H9 (cell line): ENCODE measurements around the gene DKKL1. TPM values are rescaled to one million over a fixed set of nuclear protein-coding genes. Genes with fewer than 3 reads are reported as not detected.

Source experiments
- DNase-seq: peaks from one replicate; pipeline ENCODE4 v3.0.0-alpha.2; 2017
- H2AFZ ChIP-seq: one replicate; pipeline ENCODE4 v1.6.1; 2013; ENCODE audit warnings: mild to moderate bottlenecking, low read length, control low read depth, moderate library complexity
- H2AK5ac ChIP-seq: 2 replicates; pipeline ENCODE4 v1.6.1; 2013; ENCODE audit warnings: low read length, control low read depth, mixed read lengths; ENCODE audit not compliant: insufficient read length
- H2BK120ac ChIP-seq: one replicate; pipeline ENCODE4 v1.6.1; 2013; ENCODE audit warnings: low read depth, mild to moderate bottlenecking, low read length, control low read depth, inconsistent platforms; ENCODE audit not compliant: poor library complexity, severe bottlenecking
- H2BK12ac ChIP-seq: 2 replicates; pipeline ENCODE4 v1.6.1; 2013; ENCODE audit warnings: low read length, control low read depth, mixed read lengths, low read depth; ENCODE audit not compliant: insufficient read length
- H2BK15ac ChIP-seq: 2 replicates; pipeline ENCODE4 v1.6.1; 2013; ENCODE audit warnings: low read depth, low read length, control low read depth
- H2BK20ac ChIP-seq: one replicate; pipeline ENCODE4 v1.6.1; 2013; ENCODE audit warnings: low read depth, mild to moderate bottlenecking, low read length, control low read depth, inconsistent platforms; ENCODE audit not compliant: poor library complexity, severe bottlenecking
- H2BK5ac ChIP-seq: 2 replicates; pipeline ENCODE4 v1.6.1; 2013; ENCODE audit warnings: low read length, control low read depth, mixed read lengths; ENCODE audit not compliant: insufficient read length
- H3K14ac ChIP-seq: 2 replicates; pipeline ENCODE4 v1.6.1; 2013; ENCODE audit warnings: low read length, control low read depth; ENCODE audit not compliant: insufficient read depth
- H3K18ac ChIP-seq: 2 replicates; pipeline ENCODE4 v1.6.1; 2013; ENCODE audit warnings: low read depth, mild to moderate bottlenecking, mixed read lengths, low read length, control low read depth; ENCODE audit not compliant: insufficient read length
- H3K23ac ChIP-seq: 2 replicates; pipeline ENCODE4 v1.6.1; 2013; ENCODE audit warnings: low read length, control low read depth, mixed read lengths, low read depth; ENCODE audit not compliant: insufficient read length
- H3K23me2 ChIP-seq: 2 replicates; pipeline ENCODE4 v1.6.1; 2013; ENCODE audit warnings: low read depth, mild to moderate bottlenecking, mixed read lengths, low read length, control low read depth; ENCODE audit not compliant: insufficient read length, poor library complexity, severe bottlenecking
- H3K27ac ChIP-seq: 2 replicates; pipeline ENCODE4 v1.5.1; 2013; ENCODE audit warnings: low read length, control low read depth, mixed read lengths, low read depth; ENCODE audit not compliant: insufficient read length
- H3K27me3 ChIP-seq: 2 replicates; pipeline ENCODE4 v1.6.1; 2013; ENCODE audit warnings: low read length, control low read depth, inconsistent platforms; ENCODE audit not compliant: insufficient read depth
- H3K4ac ChIP-seq: 2 replicates; pipeline ENCODE4 v1.6.1; 2013; ENCODE audit warnings: low read depth, mild to moderate bottlenecking, control low read depth, inconsistent platforms, low read length, moderate library complexity
- H3K4me1 ChIP-seq: 2 replicates; pipeline ENCODE4 v1.6.1; 2013; ENCODE audit warnings: low read length, control low read depth, inconsistent platforms; ENCODE audit not compliant: insufficient read depth
- H3K4me2 ChIP-seq: 2 replicates; pipeline ENCODE4 v1.6.1; 2013; ENCODE audit warnings: low read length, control low read depth, mixed read lengths; ENCODE audit not compliant: insufficient read length, insufficient read depth
- H3K56ac ChIP-seq: 2 replicates; pipeline ENCODE4 v1.6.1; 2013; ENCODE audit warnings: low read depth, mild to moderate bottlenecking, mixed read lengths, low read length, control low read depth; ENCODE audit not compliant: insufficient read length
- H3K79me1 ChIP-seq: 2 replicates; pipeline ENCODE4 v1.6.1; 2013; ENCODE audit warnings: low read depth, mild to moderate bottlenecking, moderate library complexity, low read length, control low read depth, inconsistent platforms; ENCODE audit not compliant: insufficient read depth, poor library complexity, severe bottlenecking
- H3K79me2 ChIP-seq: 2 replicates; pipeline ENCODE4 v1.6.1; 2013; ENCODE audit warnings: low read length, control low read depth, inconsistent platforms; ENCODE audit not compliant: insufficient read depth
- H3K9ac ChIP-seq: 2 replicates; pipeline ENCODE4 v1.6.1; 2013; ENCODE audit warnings: low read length, control low read depth, mixed read lengths; ENCODE audit not compliant: insufficient read length; ENCODE audit errors: extremely low read depth
- H3K9me3 ChIP-seq: one replicate; pipeline ENCODE4 v1.6.1; 2013; ENCODE audit warnings: low read depth, low read length, inconsistent platforms; ENCODE audit not compliant: control insufficient read depth
- H3T11ph ChIP-seq: one replicate; pipeline ENCODE4 v1.6.1; 2013; ENCODE audit warnings: mild to moderate bottlenecking, low read length, control low read depth, inconsistent platforms
- H4K20me1 ChIP-seq: one replicate; pipeline ENCODE4 v1.6.1; 2013; ENCODE audit not compliant: control insufficient read depth, insufficient read length, insufficient read depth
- H4K5ac ChIP-seq: 2 replicates; pipeline ENCODE4 v1.6.1; 2013; ENCODE audit warnings: low read depth, mild to moderate bottlenecking, mixed read lengths, low read length, control low read depth; ENCODE audit not compliant: insufficient read length
- H4K8ac ChIP-seq: replicated peaks from 2 replicates; pipeline ENCODE4 v1.6.1; 2013; ENCODE audit warnings: low read length, control low read depth, mixed read lengths, low read depth; ENCODE audit not compliant: insufficient read length
- H4K91ac ChIP-seq: 2 replicates; pipeline ENCODE4 v1.6.1; 2013; ENCODE audit warnings: low read depth, mild to moderate bottlenecking, moderate library complexity, mixed read lengths, low read length, control low read depth; ENCODE audit not compliant: insufficient read length
- H3K27ac Mint-ChIP-seq, 3 experiments: 2 replicates in 2 of 3; 3 replicates in 1 of 3; pipeline ENCODE4 v1.8.0; 2020 to 2021; ENCODE audit warnings: mixed read lengths in 3 of 3, mild to moderate bottlenecking in 1 of 3, moderate library complexity in 1 of 3
- H3K27me3 Mint-ChIP-seq: 2 replicates; pipeline ENCODE4 v1.8.0; 2021; ENCODE audit warnings: low read depth, mild to moderate bottlenecking, moderate library complexity, mixed read lengths
- H3K36me3 Mint-ChIP-seq, 3 experiments: 2 replicates in 2 of 3; 3 replicates in 1 of 3; pipeline ENCODE4 v1.8.0; 2020 to 2021; ENCODE audit warnings: low read depth in 3 of 3, mixed read lengths in 3 of 3; ENCODE audit not compliant: insufficient read depth in 1 of 3
- H3K4me1 Mint-ChIP-seq, 2 experiments: 2 replicates each; pipeline ENCODE4 v1.8.0; 2020; ENCODE audit warnings: mixed read lengths in 2 of 2
- H3K4me3 Mint-ChIP-seq, 2 experiments: 2 replicates in 1 of 2; 3 replicates in 1 of 2; pipeline ENCODE4 v1.8.0; 2020 to 2021; ENCODE audit warnings: mild to moderate bottlenecking in 2 of 2, mixed read lengths in 2 of 2, moderate library complexity in 1 of 2
- H3K9me3 Mint-ChIP-seq, 2 experiments: 2 replicates in 1 of 2; 3 replicates in 1 of 2; pipeline ENCODE4 v1.8.0; 2020; ENCODE audit warnings: mild to moderate bottlenecking in 2 of 2, mixed read lengths in 2 of 2, moderate library complexity in 1 of 2
- CTCF ChIP-seq: fragments of 200-600 bp; sonication (generic); conservative IDR thresholded peaks from 3 replicates; pipeline ENCODE4 v1.8.0; 2021; ENCODE audit warnings: antibody characterized with exemption, mild to moderate bottlenecking
- WGBS: extraction: QIAGEN DNeasy Blood & Tissue Kit; methylation state at CpG from one replicate; pipeline ENCODE4 v1.1.7; 2013; ENCODE audit warnings: missing lambda C conversion rate, low lambda C conversion rate, mixed read lengths; ENCODE audit not compliant: insufficient read length; ENCODE audit errors: extremely low coverage; 5-methylcytosine and 5-hydroxymethylcytosine counted together
- total RNA-seq: library from RNA; stranded (reverse); gene quantifications from 2 replicates; pipeline ENCODE4 v1.2.1, GENCODE V29; 2021

The DKKL1 gene
- total RNA-seq, 1 experiment from 2014 or later, result 3.5 TPM

- peaks cover 8% of the 10 kb centered on the region for H3K23me2 ChIP-seq
- H3K4me1 ChIP-seq, result no peaks in the 10 kb centered on the region; the same call in 1 of the 2 replicates
- H3K14ac ChIP-seq, result peak overlapping the region; percentile 98
- no peaks in the 10 kb centered on the region for H3K9me3 ChIP-seq
- Mint-ChIP-seq H3K27ac (peak overlapping the region; percentile 97 to 98 (median 98); a peak in 6 of 7 replicates), H3K9me3 (no peaks in the 10 kb centered on the region), H3K36me3 (peaks cover 26 to 34% (median 30%) of the 10 kb centered on the region in 3 experiments; a peak in 6 of 7 replicates), H3K27me3 (peaks cover 3% of the 10 kb centered on the region), H3K4me3 (no peak overlapping the region), H3K4me1 (peaks cover 4 to 24% of the 10 kb centered on the region in 2 experiments)
- H2BK20ac ChIP-seq, result no peak overlapping the region
- peaks cover 6% of the 10 kb centered on the region; the same call in 1 of the 2 replicates for H3K79me2 ChIP-seq
- no peak overlapping the region for H3K23ac ChIP-seq
- H4K91ac ChIP-seq, result peak overlapping the region; percentile 95
- TF ChIP-seq CTCF, result no peak
- no CpG with 5 or more reads among the region's 27 CpGs for WGBS
- H3T11ph ChIP-seq, result peak overlapping the region; percentile 93
- peak overlapping the region; percentile 49 for H4K5ac ChIP-seq
- H3K27me3 ChIP-seq, result no peaks in the 10 kb centered on the region
- peak overlapping the region; percentile 94 for H2BK120ac ChIP-seq
- peak overlapping the region; percentile 99 for H3K18ac ChIP-seq
- no peak overlapping the region for H2AFZ ChIP-seq
- peaks cover 6% of the 10 kb centered on the region for H3K79me1 ChIP-seq
- H3K27ac ChIP-seq, result no peak overlapping the region
- H2BK5ac ChIP-seq, result peak overlapping the region; percentile 58
- peak overlapping the region; percentile 96 for H3K9ac ChIP-seq
- H4K20me1 ChIP-seq, result no peaks in the 10 kb centered on the region
- peak; percentile 73 for DNase-seq
- H2BK12ac ChIP-seq, result peak overlapping the region; percentile 79
- no peak overlapping the region for H4K8ac ChIP-seq
- H3K4me2 ChIP-seq, result peak overlapping the region; percentile 96
- H2BK15ac ChIP-seq, result no peak overlapping the region; the same call in 1 of the 2 replicates
- no peak overlapping the region for H2AK5ac ChIP-seq
- no peak overlapping the region for H3K56ac ChIP-seq
- peak overlapping the region; percentile 100 for H3K4ac ChIP-seq
These were observed 2.1 kb upstream of the DKKL1 start for GRCh38 chr19:49361438-49362047.
